Measurements from ENCODE around the gene SAE1.

The SAE1 gene

GRCh38 chr19:47123406-47123805 is 7.2 kb upstream of the SAE1 start:
- DNase-seq (ENCODE audit: extremely low spot score): no peak

GRCh38 chr19:47124937-47125668 is 5.5 kb upstream of the SAE1 start:
- DNase-seq (ENCODE audit: extremely low spot score): peak; percentile 65
- CTCF ChIA-PET: interaction anchor here (0.6 to 1.7 kb wide), 6 partner anchors 10 to 280 kb away, joined by 3 to 10 read pairs (median 4); partner anchors contain the start of gene ZC3H4
- POLR2A ChIA-PET: interaction anchor here (1.3 kb wide), 1 partner anchor 11 kb away, joined by 8 read pairs; the partner anchor contains the start of gene ZC3H4
- no peak for TF ChIP-seq PKNOX1 (IDR thresholded peaks at IDR 0.05)
- no peak for TF ChIP-seq BHLHE40 (IDR thresholded peaks at IDR 0.05; ENCODE audit: borderline replicate concordance)
- no peak for TF ChIP-seq FOXA1 (IDR thresholded peaks at IDR 0.05)
- TF ChIP-seq ARNT (IDR thresholded peaks at IDR 0.05): no peak
- no peak for TF ChIP-seq CTBP1 (IDR thresholded peaks at IDR 0.05; ENCODE audit: borderline replicate concordance)
- TF ChIP-seq ZNF384 (IDR thresholded peaks at IDR 0.05): no peak
- TF ChIP-seq SP1 (IDR thresholded peaks at IDR 0.05): no peak
- TF ChIP-seq L3MBTL2 (conservative IDR thresholded peaks at IDR 0.05): no peak
- no peak for TF ChIP-seq FOXM1 (IDR thresholded peaks at IDR 0.05; ENCODE audit: borderline replicate concordance)
- TF ChIP-seq HDGF (IDR thresholded peaks at IDR 0.05; ENCODE audit: borderline replicate concordance): no peak
- TF ChIP-seq TARDBP (IDR thresholded peaks at IDR 0.05): no peak
- TF ChIP-seq ELF4 (IDR thresholded peaks at IDR 0.05): no peak
- no peak for TF ChIP-seq FOXK2 (IDR thresholded peaks at IDR 0.05)
- no peak for TF ChIP-seq SUZ12 (IDR thresholded peaks at IDR 0.05)
- TF ChIP-seq NFRKB (IDR thresholded peaks at IDR 0.05): no peak
- TF ChIP-seq LEF1 (IDR thresholded peaks at IDR 0.05; ENCODE audit: borderline replicate concordance): no peak

More at GRCh38 chr19:47123406-47123805, 7.2 kb upstream of the SAE1 start:
- POLR2A ChIA-PET: interaction anchor here (1.3 to 3.7 kb wide), 2 partner anchors 10 to 44 kb away, joined by 3 to 26 read pairs; partner anchors contain the start of gene ZC3H4
- CTCF ChIA-PET: interaction anchor here (1.3 kb wide), 1 partner anchor 44 kb away, joined by 8 read pairs; no protein-coding TSS in a partner anchor
- no peak for TF ChIP-seq CTBP1 (IDR thresholded peaks at IDR 0.05; ENCODE audit: borderline replicate concordance)
- no peak for TF ChIP-seq SP1 (IDR thresholded peaks at IDR 0.05)
- no peak for TF ChIP-seq PKNOX1 (IDR thresholded peaks at IDR 0.05)
- no peak for TF ChIP-seq FOXK2 (IDR thresholded peaks at IDR 0.05)
- no peak for TF ChIP-seq HDGF (IDR thresholded peaks at IDR 0.05; ENCODE audit: borderline replicate concordance)
- TF ChIP-seq ELF4 (IDR thresholded peaks at IDR 0.05): no peak
- no peak for TF ChIP-seq SUZ12 (IDR thresholded peaks at IDR 0.05)
- no peak for TF ChIP-seq TARDBP (IDR thresholded peaks at IDR 0.05)
- TF ChIP-seq NFRKB (IDR thresholded peaks at IDR 0.05): no peak
- TF ChIP-seq FOXA1 (IDR thresholded peaks at IDR 0.05): no peak
- TF ChIP-seq FOXM1 (IDR thresholded peaks at IDR 0.05; ENCODE audit: borderline replicate concordance): no peak
- TF ChIP-seq LEF1 (IDR thresholded peaks at IDR 0.05; ENCODE audit: borderline replicate concordance): no peak
- no peak for TF ChIP-seq ZNF384 (IDR thresholded peaks at IDR 0.05)
- no peak for TF ChIP-seq BHLHE40 (IDR thresholded peaks at IDR 0.05; ENCODE audit: borderline replicate concordance)
- TF ChIP-seq L3MBTL2 (conservative IDR thresholded peaks at IDR 0.05): no peak
- no peak for TF ChIP-seq ARNT (IDR thresholded peaks at IDR 0.05)

- DNase-seq (ENCODE audit: extremely low spot score): no peak
- ChIA-PET POLR2A (interaction anchor here (1.3 kb wide), 1 partner anchor 12 kb away, joined by 8 read pairs; the partner anchor contains the start of gene ZC3H4), CTCF (interaction anchor here (0.6 to 1.7 kb wide), 7 partner anchors 10 to 281 kb away, joined by 3 to 10 read pairs (median 5); partner anchors contain the start of gene ZC3H4)
- TF ChIP-seq FOXA1 (IDR thresholded peaks at IDR 0.05) (no peak), SP1 (IDR thresholded peaks at IDR 0.05) (no peak), TARDBP (IDR thresholded peaks at IDR 0.05) (no peak), BHLHE40 (IDR thresholded peaks at IDR 0.05; ENCODE audit: borderline replicate concordance) (no peak), NFRKB (IDR thresholded peaks at IDR 0.05) (no peak), LEF1 (IDR thresholded peaks at IDR 0.05; ENCODE audit: borderline replicate concordance) (no peak), ZNF384 (IDR thresholded peaks at IDR 0.05) (no peak), ARNT (IDR thresholded peaks at IDR 0.05) (no peak), FOXM1 (IDR thresholded peaks at IDR 0.05; ENCODE audit: borderline replicate concordance) (no peak), CTBP1 (IDR thresholded peaks at IDR 0.05; ENCODE audit: borderline replicate concordance) (no peak), PKNOX1 (IDR thresholded peaks at IDR 0.05) (no peak), L3MBTL2 (conservative IDR thresholded peaks at IDR 0.05) (no peak), FOXK2 (IDR thresholded peaks at IDR 0.05) (no peak), ELF4 (IDR thresholded peaks at IDR 0.05) (no peak)
Observed at GRCh38 chr19:47125669-47125938, 5.0 kb upstream of the SAE1 start.

GRCh38 chr19:47129579-47129978 is 1.1 kb upstream of the SAE1 start:
- no peak for DNase-seq (ENCODE audit: extremely low spot score)
- CTCF ChIA-PET: no interaction called here
- no peak for TF ChIP-seq HDGF (IDR thresholded peaks at IDR 0.05; ENCODE audit: borderline replicate concordance)
- TF ChIP-seq NFRKB (IDR thresholded peaks at IDR 0.05): no peak
- no peak for TF ChIP-seq TARDBP (IDR thresholded peaks at IDR 0.05)
- TF ChIP-seq ARNT (IDR thresholded peaks at IDR 0.05): no peak
- no peak for TF ChIP-seq L3MBTL2 (conservative IDR thresholded peaks at IDR 0.05)
- TF ChIP-seq LEF1 (IDR thresholded peaks at IDR 0.05; ENCODE audit: borderline replicate concordance): no peak
- no peak for TF ChIP-seq FOXM1 (IDR thresholded peaks at IDR 0.05; ENCODE audit: borderline replicate concordance)
- no peak for TF ChIP-seq FOXA1 (IDR thresholded peaks at IDR 0.05)
- TF ChIP-seq ZNF384 (IDR thresholded peaks at IDR 0.05): no peak
- TF ChIP-seq BHLHE40 (IDR thresholded peaks at IDR 0.05; ENCODE audit: borderline replicate concordance): no peak
- TF ChIP-seq PKNOX1 (IDR thresholded peaks at IDR 0.05): no peak
- TF ChIP-seq SP1 (IDR thresholded peaks at IDR 0.05): no peak
- POLR2A ChIA-PET: no interaction called here
